Uterus (tissue), 2 donors: Measurements from ENCODE around the gene SSBP3.

Experiments used
- CTCF ChIP-seq, 4 experiments: fragments of 200-600 bp in 2 of 4; fragments of 450-650 bp in 2 of 4; sonication (generic) in 2 of 4; IDR thresholded peaks; one replicate each; pipeline ENCODE4 v1.5.1; 2016 to 2019; ENCODE audit warnings: antibody characterized with exemption in 4 of 4, mild to moderate bottlenecking in 2 of 4, moderate library complexity in 1 of 4
- POLR2A ChIP-seq, 2 donors: fragments of 450-650 bp; IDR thresholded peaks; one replicate each; pipeline ENCODE4 v1.6.1; 2016; ENCODE audit warnings: antibody characterized with exemption in 2 of 2, mild to moderate bottlenecking in 1 of 2, moderate library complexity in 1 of 2

GRCh38 chr1:54304518-54304917 is 101.7 kb downstream of the SSBP3 start:
- TF ChIP-seq CTCF (IDR thresholded peaks at IDR 0.05) (no peak), POLR2A (IDR thresholded peaks at IDR 0.05) (no peak)
